ENCODE results near the gene USP31. TPM values are rescaled to one million over a fixed set of nuclear protein-coding genes. Genes with fewer than 3 reads are reported as not detected.

The USP31 gene
- total and polyA plus RNA-seq, 3 donors from 2014 or later: 23.3 to 73.6 (median 73.1) TPM

DNA sequence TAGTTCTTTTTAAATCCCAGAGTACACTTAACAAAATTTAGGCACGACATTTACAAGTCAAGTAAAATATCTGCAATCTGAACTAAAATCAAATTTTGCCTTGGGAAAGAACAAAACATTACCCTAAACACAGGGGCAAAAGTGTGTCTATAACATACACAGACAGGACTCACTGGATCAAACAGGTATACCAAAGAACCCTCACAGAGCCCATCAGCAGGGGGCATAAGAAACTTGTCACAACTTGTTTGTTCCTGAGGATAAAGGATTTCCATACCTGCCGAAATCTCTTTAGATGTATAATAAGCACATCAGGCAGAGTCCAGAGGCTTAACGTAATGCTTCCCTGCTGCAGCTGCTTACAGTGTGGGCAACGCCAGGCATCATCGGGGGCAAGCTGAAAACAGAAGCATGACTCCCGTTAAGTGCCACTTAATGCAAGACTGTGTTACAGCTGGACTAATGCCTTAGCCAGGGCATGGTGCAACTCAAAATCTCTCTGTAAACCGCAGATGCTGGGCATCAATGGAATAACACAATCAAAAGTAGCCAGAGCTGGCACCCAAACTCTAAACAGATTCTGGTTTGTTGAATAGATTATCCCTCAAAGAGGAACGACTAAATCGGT is 67.0 kb downstream of the USP31 start:
- TF ChIP-seq, protein P1, sequence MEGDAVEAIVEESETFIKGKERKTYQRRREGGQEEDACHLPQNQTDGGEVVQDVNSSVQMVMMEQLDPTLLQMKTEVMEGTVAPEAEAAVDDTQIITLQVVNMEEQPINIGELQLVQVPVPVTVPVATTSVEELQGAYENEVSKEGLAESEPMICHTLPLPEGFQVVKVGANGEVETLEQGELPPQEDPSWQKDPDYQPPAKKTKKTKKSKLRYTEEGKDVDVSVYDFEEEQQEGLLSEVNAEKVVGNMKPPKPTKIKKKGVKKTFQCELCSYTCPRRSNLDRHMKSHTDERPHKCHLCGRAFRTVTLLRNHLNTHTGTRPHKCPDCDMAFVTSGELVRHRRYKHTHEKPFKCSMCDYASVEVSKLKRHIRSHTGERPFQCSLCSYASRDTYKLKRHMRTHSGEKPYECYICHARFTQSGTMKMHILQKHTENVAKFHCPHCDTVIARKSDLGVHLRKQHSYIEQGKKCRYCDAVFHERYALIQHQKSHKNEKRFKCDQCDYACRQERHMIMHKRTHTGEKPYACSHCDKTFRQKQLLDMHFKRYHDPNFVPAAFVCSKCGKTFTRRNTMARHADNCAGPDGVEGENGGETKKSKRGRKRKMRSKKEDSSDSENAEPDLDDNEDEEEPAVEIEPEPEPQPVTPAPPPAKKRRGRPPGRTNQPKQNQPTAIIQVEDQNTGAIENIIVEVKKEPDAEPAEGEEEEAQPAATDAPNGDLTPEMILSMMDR (IDR thresholded peaks at IDR 0.05): no peak
- TF ChIP-seq POLR2A (IDR thresholded peaks at IDR 0.05): no peak
- no peaks in the 10 kb centered on the region for H3K36me3 ChIP-seq (ENCODE audit: low read depth, missing control alignments)
- intact Hi-C loops (cut with DNase I; ENCODE audit: low total_unique reads): no loop called here

DNA sequence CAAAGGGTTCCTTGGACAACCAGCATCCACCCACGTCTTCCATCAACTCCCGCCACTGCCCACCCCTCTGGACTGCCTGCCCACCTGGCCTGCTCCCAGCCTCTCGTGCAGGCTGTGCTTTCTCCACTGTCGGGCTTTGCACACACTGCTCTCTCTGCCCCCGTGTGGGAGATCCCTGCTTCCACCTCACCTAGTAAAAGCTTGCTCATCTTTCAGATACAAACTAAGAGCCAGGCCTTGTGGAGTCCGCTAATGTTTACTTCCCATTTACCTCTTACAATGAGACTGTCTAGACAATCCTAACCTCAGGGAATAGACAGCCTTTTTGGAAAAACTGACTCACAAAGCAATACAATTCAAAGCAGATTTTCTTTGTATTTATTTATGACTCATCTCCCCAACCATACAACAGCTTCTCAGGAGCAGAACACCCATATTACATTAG is 67.6 kb downstream of the USP31 start:
- no peaks in the 10 kb centered on the region for H3K36me3 ChIP-seq (ENCODE audit: low read depth, missing control alignments)
- no peak overlapping the region for H3K4me3 ChIP-seq
- no peaks in the 10 kb centered on the region for H3K9me3 ChIP-seq
- no peaks in the 10 kb centered on the region for H3K27me3 ChIP-seq
- 52 to 69% methylated on average over 6 of the region's 6 CpGs for WGBS, 2 donors
- H3K27ac ChIP-seq: no peak overlapping the region
- TF ChIP-seq, protein P1 (IDR thresholded peaks at IDR 0.05): no peak
- no peak for TF ChIP-seq POLR2A (IDR thresholded peaks at IDR 0.05)
- intact Hi-C loops (cut with DNase I; ENCODE audit: low total_unique reads): no loop called here
- no peaks in the 10 kb centered on the region for H3K4me1 ChIP-seq
- peak; percentile 46 for DNase-seq

More for the DNA sequence above, 67.0 kb downstream of the USP31 start:
- no peaks in the 10 kb centered on the region for H3K9me3 ChIP-seq
- H3K4me3 ChIP-seq: no peak overlapping the region
- H3K4me1 ChIP-seq: no peaks in the 10 kb centered on the region
- H3K27ac ChIP-seq: no peak overlapping the region
- 75 to 84% methylated on average over 9 of the region's 9 CpGs for WGBS, 2 donors
- no peaks in the 10 kb centered on the region for H3K27me3 ChIP-seq
- no peak for DNase-seq

DNA sequence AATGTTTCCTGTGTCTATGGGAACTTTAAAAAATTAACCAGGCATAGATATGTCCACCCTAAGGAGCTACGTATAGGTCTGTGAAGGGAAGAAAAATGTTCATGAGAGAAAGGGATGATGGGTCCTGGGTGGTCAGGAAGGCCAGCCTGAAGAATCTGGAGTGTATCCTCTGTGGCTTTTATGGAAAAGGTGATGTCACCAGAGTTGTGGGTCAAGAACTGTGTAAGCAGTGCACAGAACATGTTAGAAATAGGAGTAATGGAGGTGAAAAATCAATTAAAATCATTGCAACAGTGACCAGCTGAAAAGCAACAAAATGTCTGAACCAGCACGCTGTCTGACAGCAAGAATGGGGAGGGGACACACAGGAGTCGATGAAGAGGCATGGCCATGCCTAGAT is 68.5 kb downstream of the USP31 start:
- intact Hi-C loops (cut with DNase I; ENCODE audit: low total_unique reads): no loop called here
- no peaks in the 10 kb centered on the region for H3K4me1 ChIP-seq
- H3K9me3 ChIP-seq: no peaks in the 10 kb centered on the region
- no peak for TF ChIP-seq POLR2A (IDR thresholded peaks at IDR 0.05)
- TF ChIP-seq, protein P1 (IDR thresholded peaks at IDR 0.05): no peak
- H3K36me3 ChIP-seq (ENCODE audit: low read depth, missing control alignments): no peaks in the 10 kb centered on the region
- no peak for DNase-seq
- no peak overlapping the region for H3K27ac ChIP-seq
- no peak overlapping the region for H3K4me3 ChIP-seq
- 60 to 64% methylated on average over 3 of the region's 3 CpGs for WGBS, 2 donors
- no peaks in the 10 kb centered on the region for H3K27me3 ChIP-seq

DNA sequence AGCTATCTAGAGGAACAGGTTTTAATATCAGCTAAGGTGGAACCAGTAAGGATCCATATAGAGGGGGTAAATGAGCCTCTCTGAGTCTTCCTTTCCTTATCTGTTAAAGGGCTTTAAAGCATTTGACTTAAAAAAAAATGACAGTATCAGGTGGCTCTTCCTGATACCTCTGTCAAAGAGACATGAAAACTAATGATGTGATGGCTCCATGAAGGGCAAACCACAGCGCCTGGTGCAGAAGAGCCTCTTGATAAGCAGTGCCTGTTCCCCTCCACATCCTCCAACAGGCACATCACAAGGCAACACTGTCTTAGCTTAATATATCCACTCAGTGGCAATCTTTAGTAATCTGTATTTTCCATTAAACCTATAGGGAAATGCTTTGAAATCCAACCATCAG is 68.9 kb downstream of the USP31 start:
- no peak overlapping the region for H3K4me3 ChIP-seq
- H3K9me3 ChIP-seq: no peaks in the 10 kb centered on the region
- DNase-seq: no peak
- 63 to 73% methylated on average over 1 of the region's 1 CpG for WGBS, 2 donors
- intact Hi-C loops (cut with DNase I; ENCODE audit: low total_unique reads): no loop called here
- H3K27ac ChIP-seq: no peak overlapping the region
- H3K4me1 ChIP-seq: peaks cover 3% of the 10 kb centered on the region
- H3K27me3 ChIP-seq: no peaks in the 10 kb centered on the region
- TF ChIP-seq POLR2A (IDR thresholded peaks at IDR 0.05): no peak
- TF ChIP-seq, protein P1 (IDR thresholded peaks at IDR 0.05): no peak
- no peaks in the 10 kb centered on the region for H3K36me3 ChIP-seq (ENCODE audit: low read depth, missing control alignments)
